Activated CD8-positive, alpha-beta memory T cell treated with anti-CD3 and anti-CD28 coated beads, Interleukin-2, amount 10 ng/mL, durations not matched to agents 7 days and 5 days (primary cell): ENCODE measurements around the gene SNED1. TPM values are rescaled to one million over a fixed set of nuclear protein-coding genes. Genes with fewer than 3 reads are reported as not detected.

Experiments
- ATAC-seq: fragments of 150-1000 bp; cut with Tn5 transposase; one replicate; pipeline ENCODE4 v1.10.0; 2021; ENCODE audit warnings: moderate library complexity
- CTCF ChIA-PET: fragments of 350-600 bp; sonication (Branson Sonifier 250); formaldehyde crosslinking; loops from one replicate; lab custom pipeline; 2021; ENCODE audit warnings: antibody characterized with exemption; lab: Charles Lee
- DNase-seq: peaks from one replicate; pipeline ENCODE4 v3.0.0-alpha.2; 2020
- H3K27ac Mint-ChIP-seq: one replicate; pipeline ENCODE4 v1.8.0; 2021; ENCODE audit warnings: mild to moderate bottlenecking, mixed read lengths
- H3K27me3 Mint-ChIP-seq: one replicate; pipeline ENCODE4 v1.8.0; 2021; ENCODE audit warnings: mixed read lengths
- H3K36me3 Mint-ChIP-seq: one replicate; pipeline ENCODE4 v1.8.0; 2021; ENCODE audit warnings: mild to moderate bottlenecking, mixed read lengths
- H3K4me1 Mint-ChIP-seq: one replicate; pipeline ENCODE4 v1.8.0; 2021; ENCODE audit warnings: mixed read lengths
- H3K4me3 Mint-ChIP-seq: one replicate; pipeline ENCODE4 v1.8.0; 2021; ENCODE audit warnings: mild to moderate bottlenecking, moderate library complexity, mixed read lengths
- H3K9me3 Mint-ChIP-seq: one replicate; pipeline ENCODE4 v1.8.0; 2022; ENCODE audit warnings: low read depth, mixed read lengths
- total RNA-seq, 2 experiments: library from RNA; stranded (reverse); gene quantifications; one replicate each; pipeline ENCODE4 v1.2.3, GENCODE V29; 2021

The SNED1 gene
- total RNA-seq: 1 to 10 TPM; 3.6 to 4.6 TPM

- Mint-ChIP-seq H3K27me3 (peaks cover 20% of the 10 kb centered on the region), H3K4me1 (peaks cover 2% of the 10 kb centered on the region), H3K9me3 (no peaks in the 10 kb centered on the region), H3K4me3 (no peak within 1 kb of the TSS), H3K36me3 (no peaks in the 10 kb centered on the region), H3K27ac (no peak within 1 kb of the TSS)
- CTCF ChIA-PET: no interaction called here
- ATAC-seq (peak; percentile 75), DNase-seq (peak; percentile 57)
Measured at GRCh38 chr2:240997856-240998705, at the start of gene SNED1. Gene SNED1, plus strand, starts transcription at chr2:240998618. Its CDS starts 220 bp downstream, at chr2:240998838.

- no peak for DNase-seq
- Mint-ChIP-seq H3K9me3 (no peaks in the 10 kb centered on the region), H3K36me3 (no peaks in the 10 kb centered on the region), H3K4me1 (no peaks in the 10 kb centered on the region), H3K27ac (no peak overlapping the region), H3K27me3 (no peaks in the 10 kb centered on the region), H3K4me3 (no peak overlapping the region)
- no peak for ATAC-seq
- CTCF ChIA-PET: no interaction called here
Measured at GRCh38 chr2:240948905-240949790, 49.3 kb upstream of the SNED1 start.

DNA sequence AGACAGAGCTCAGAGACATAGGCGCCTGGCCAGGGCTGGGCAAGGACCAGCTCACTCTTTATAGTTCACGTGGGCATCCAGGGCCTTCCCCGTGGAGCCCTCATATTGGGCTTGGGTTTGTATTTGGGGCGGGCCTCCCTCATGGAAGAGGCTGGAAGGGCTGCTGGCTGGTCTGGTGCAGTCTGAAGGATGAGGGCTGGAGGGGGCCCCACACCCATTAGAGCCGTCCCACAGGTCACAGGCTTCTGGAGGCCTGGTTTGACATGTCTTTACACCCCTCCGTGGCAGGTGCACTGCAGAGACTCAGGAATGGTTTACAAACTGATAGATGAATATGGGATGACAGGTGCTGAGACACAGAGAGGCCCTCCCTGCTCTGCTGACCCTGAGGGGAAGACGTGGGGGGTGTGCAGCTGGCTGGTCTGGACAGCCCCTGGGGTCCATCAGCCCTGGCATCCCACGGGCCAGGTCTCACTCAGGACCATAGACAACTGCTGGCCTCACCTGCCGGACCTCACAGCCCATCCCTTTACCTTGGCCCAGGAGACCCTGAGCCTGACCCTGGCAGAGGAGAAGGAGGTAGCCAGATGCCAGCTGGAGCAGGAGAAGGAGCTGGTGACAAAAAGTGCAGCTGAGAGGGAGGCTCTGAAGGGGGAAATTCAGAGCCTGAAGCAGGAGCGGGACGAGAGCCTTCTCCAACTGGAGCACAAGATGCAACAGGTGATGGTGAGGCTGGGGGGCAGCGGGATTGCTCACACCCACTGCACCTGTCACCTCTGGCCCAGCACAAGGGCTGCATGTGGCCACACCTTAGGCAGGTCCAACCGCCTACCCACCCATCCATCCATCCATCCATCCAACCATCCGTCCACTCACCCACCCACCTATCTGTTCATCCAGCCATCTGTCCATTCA is 48.4 kb upstream of the SNED1 start:
- H3K27ac Mint-ChIP-seq: no peak overlapping the region

DNA sequence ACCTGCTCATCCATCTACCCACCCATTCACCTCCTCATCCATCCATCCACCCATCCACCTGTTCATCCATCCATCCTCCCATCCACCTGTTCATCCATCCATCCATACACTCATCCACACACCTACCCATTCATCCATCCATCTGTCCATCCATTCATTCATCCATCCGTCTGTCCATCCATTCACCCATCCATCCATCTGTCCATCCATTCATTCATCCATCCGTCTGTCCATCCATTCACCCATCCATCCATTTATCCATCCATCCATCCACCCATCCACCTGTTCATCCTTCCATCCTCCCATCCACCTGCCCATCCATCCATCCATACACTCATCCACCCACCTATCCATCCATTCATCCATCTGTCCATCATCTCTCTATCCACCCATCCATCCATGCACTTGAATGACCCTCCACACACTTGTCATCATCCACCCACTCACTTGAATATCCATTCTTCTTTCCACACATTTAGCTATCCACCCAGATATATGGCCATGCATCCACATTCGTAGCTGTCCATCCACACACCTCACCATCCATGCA is 47.3 kb upstream of the SNED1 start:
- no peaks in the 10 kb centered on the region for H3K36me3 Mint-ChIP-seq
- DNase-seq: no peak
- H3K4me3 Mint-ChIP-seq: no peak overlapping the region
- no peak overlapping the region for H3K27ac Mint-ChIP-seq
- no peaks in the 10 kb centered on the region for H3K27me3 Mint-ChIP-seq
- CTCF ChIA-PET: no interaction called here
- H3K9me3 Mint-ChIP-seq: no peaks in the 10 kb centered on the region
- no peaks in the 10 kb centered on the region for H3K4me1 Mint-ChIP-seq
- no peak for ATAC-seq

More for the DNA sequence above, 48.4 kb upstream of the SNED1 start:
- Mint-ChIP-seq H3K4me1 (no peaks in the 10 kb centered on the region), H3K27me3 (no peaks in the 10 kb centered on the region), H3K9me3 (no peaks in the 10 kb centered on the region), H3K36me3 (no peaks in the 10 kb centered on the region), H3K4me3 (no peak overlapping the region)
- DNase-seq (no peak), ATAC-seq (no peak)
- CTCF ChIA-PET: no interaction called here

DNA sequence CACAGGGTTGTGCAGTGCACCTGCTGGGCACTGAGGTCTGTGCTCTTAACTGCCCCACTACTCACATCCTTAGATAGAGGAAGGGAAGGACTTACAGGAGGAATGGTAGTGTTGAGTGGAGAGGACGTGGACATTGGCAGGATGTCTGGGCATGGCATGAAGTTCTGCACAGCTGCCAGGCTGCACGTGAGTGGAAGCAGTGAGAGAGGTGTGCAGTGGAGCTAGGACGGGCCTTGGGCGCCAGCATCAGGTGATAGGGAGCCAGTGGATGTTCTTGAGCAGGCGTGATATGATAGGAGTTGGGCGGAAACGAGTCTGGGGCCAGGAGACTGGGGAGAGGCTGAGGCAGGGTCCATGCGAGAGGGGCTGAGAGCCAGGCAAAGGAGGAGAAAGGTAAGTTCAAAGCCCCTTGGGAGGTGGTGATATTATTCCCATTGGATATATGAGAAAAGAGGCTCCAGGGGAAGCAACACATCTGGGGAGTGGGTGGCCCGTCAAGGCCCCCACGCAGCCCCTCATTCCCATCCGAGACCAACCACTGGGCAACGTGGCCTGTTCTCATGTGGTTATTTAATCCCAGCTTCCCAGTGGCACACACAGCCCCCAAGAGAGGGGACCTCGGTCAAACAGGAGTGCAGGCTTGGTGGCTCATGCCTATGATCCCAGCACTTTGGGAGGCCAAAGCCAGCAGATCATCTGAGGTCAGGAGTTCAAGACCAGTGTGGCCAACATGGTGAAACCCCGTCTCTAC is 45.7 kb upstream of the SNED1 start:
- DNase-seq: no peak
- H3K4me1 Mint-ChIP-seq: no peaks in the 10 kb centered on the region
- no peak overlapping the region for H3K27ac Mint-ChIP-seq
- CTCF ChIA-PET: no interaction called here
- H3K9me3 Mint-ChIP-seq: no peaks in the 10 kb centered on the region
- no peaks in the 10 kb centered on the region for H3K27me3 Mint-ChIP-seq
- ATAC-seq: no peak
- no peak overlapping the region for H3K4me3 Mint-ChIP-seq
- no peaks in the 10 kb centered on the region for H3K36me3 Mint-ChIP-seq

DNA sequence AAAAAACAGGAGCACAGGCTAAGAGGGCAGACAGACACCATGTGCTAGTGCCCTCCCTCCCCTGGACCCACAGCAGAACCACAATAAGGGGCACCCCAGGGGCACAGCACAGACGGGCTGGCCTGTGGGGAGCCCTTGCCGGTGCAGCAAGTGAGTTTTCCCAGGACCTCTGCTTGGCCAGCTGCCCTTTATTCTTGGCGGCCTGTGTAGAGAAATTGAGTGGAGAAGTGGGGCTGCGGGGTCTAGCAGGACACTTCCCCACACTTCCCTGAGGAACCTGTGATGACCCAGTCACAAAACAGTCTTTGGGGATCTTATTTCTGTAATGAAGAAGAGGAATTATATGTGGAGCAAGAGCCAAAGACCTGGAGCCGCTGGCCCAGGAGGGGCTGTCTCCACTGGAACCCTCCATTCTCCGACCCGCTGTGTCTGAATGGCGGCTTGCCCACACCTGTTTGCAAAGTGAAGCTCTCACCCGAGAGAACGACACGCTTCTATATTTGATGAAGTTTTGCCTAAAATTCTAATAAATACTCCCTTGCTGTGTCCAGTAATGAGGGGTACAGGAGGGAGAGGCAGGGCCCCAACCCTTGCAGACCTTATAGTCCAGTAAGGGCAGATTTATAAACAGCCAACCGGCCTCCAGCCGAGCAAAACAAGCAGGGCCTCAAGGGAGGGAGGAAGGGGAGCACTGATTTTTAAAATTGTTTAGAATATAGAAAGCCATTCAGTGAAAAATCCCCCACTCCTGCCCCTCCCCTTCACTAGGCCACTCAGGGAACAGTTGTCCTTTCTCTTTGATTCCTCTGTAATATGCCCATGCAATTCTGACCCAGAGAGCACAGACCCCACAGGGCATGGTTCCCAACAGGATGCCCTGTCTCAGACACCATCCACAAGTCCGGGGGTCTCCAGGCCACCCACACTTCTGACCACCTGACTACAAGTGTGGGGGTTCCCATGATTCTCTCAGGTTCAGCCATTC is 44.7 kb upstream of the SNED1 start:
- no peak overlapping the region for H3K4me3 Mint-ChIP-seq
- no peak overlapping the region for H3K27ac Mint-ChIP-seq
- H3K9me3 Mint-ChIP-seq: no peaks in the 10 kb centered on the region
- CTCF ChIA-PET: no interaction called here
- DNase-seq: no peak
- H3K36me3 Mint-ChIP-seq: no peaks in the 10 kb centered on the region
- no peaks in the 10 kb centered on the region for H3K4me1 Mint-ChIP-seq
- ATAC-seq: no peak
- H3K27me3 Mint-ChIP-seq: no peaks in the 10 kb centered on the region

DNA sequence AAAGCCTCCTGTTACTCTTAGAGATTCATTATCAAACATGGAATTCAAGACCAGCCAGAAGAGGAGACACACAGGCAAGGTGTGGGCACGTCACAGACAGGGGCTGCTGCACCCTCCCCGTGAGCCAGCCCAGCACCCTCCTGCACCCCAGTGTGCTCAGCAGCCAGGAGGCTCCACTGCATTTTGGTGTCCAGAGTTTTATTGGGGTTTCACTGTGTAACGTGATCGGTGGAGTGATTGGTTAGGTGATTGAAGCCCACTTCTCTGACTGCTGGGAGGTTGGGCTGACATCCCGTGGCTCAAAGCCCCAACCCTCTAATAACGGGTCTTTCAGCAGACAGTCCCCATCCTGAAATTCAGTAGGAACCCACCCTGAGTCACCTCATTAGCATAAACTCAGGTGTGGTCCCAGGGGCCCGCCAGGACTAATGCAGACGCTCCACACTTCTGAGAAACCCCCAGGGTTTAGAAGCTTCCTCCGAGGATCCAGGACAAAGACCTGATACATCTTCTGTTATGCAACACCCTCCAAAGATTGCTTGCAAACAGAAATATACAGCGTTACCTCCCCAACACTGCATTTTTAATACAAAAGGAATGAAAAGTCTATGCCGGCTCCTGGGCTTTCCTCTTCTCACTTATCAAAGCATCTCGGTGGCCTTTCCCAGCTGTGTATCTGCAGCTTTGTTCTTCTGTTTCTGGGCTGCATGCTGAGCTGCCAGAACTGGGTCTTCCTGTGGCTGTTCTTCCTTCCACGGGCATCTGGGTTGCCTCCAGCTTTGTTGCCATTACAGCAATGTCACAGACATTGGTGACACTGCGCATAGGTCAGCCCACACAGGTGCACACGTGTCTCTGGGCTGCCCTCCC is 43.7 kb upstream of the SNED1 start:
- H3K4me1 Mint-ChIP-seq: no peaks in the 10 kb centered on the region
- ATAC-seq: no peak
- no peak for DNase-seq
- H3K27me3 Mint-ChIP-seq: no peaks in the 10 kb centered on the region
- CTCF ChIA-PET: no interaction called here
- no peaks in the 10 kb centered on the region for H3K36me3 Mint-ChIP-seq
- H3K9me3 Mint-ChIP-seq: no peaks in the 10 kb centered on the region
- H3K4me3 Mint-ChIP-seq: no peak overlapping the region
- H3K27ac Mint-ChIP-seq: no peak overlapping the region

DNA sequence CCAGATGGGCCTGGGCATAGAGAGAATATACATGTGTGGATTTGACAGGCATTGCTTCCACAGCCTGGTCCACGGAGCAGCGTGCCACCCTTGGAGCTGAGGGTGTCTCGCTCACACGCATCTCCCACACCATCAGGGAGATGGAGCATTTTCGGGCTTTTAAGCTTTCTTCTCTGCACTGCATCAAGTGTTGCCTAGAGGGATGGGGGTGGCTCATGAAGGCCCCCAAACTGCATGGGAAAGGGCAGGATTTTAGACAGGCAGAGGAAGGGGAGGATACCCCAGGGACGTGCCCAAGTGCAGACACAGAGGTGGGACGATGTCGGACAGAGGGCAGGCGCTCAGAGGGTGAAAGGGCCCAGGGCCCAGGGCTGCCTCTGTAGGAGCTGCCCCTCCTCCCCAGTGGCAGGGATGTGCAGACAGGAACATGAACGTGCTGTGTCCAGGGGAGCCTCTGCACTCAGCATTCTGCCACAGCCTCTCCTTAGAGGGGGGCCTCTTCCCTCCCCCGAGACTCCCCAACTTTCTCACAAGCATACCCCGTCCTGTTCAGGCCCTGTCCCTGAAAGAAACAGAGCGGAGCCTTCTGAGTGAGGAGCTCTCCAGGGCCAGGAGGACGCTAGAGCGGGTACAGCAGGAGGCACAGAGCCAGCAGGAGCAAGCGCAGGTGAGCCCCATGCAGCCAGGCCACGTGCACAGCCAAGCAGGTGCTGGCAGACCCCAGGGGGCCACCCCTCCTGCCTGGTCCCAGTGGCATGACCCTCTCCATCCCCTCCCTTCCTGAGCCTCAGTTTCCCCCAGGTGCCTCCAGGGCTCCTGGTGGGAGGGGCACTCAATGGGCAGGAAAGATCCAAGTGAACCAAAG is 42.9 kb upstream of the SNED1 start:
- Mint-ChIP-seq H3K27me3 (no peaks in the 10 kb centered on the region), H3K4me1 (no peaks in the 10 kb centered on the region), H3K27ac (no peak overlapping the region), H3K36me3 (no peaks in the 10 kb centered on the region), H3K9me3 (no peaks in the 10 kb centered on the region), H3K4me3 (no peak overlapping the region)
- CTCF ChIA-PET: no interaction called here
- no peak for ATAC-seq
- peak; percentile 34 for DNase-seq

- CTCF ChIA-PET: no interaction called here
- Mint-ChIP-seq H3K4me1 (no peaks in the 10 kb centered on the region), H3K9me3 (no peaks in the 10 kb centered on the region), H3K27ac (no peak overlapping the region), H3K4me3 (no peak overlapping the region), H3K36me3 (no peaks in the 10 kb centered on the region), H3K27me3 (no peaks in the 10 kb centered on the region)
- peak; percentile 31 for DNase-seq
- no peak for ATAC-seq
Measured at GRCh38 chr2:240956171-240956934, 42.1 kb upstream of the SNED1 start.
